Liver (tissue), 9 donors: ENCODE data around the gene PPP1R9A. TPM values are rescaled to one million over a fixed set of nuclear protein-coding genes. Genes with fewer than 3 reads are reported as not detected.

Experiments
- DNase-seq: peaks from one replicate; pipeline ENCODE4 v3.0.0-alpha.2; 2017; ENCODE audit warnings: low spot score
- H3K27ac ChIP-seq, 2 donors: one replicate each; pipeline ENCODE4 v1.7.0; 2013; ENCODE audit warnings: inconsistent platforms in 2 of 2, low read length in 2 of 2, control low read depth in 1 of 2, low read depth in 1 of 2, mild to moderate bottlenecking in 1 of 2
- H3K27me3 ChIP-seq, 4 donors: one replicate each; pipeline versions ENCODE4 v1.6.1 to v1.7.0; 2013; ENCODE audit warnings: low read length in 3 of 4, inconsistent platforms in 1 of 4, mild to moderate bottlenecking in 1 of 4, moderate library complexity in 1 of 4; ENCODE audit not compliant: control insufficient read depth in 4 of 4, insufficient read depth in 4 of 4
- H3K36me3 ChIP-seq, 4 donors: one replicate each; pipeline versions ENCODE4 v1.6.1 to v1.7.0; 2013; ENCODE audit warnings: low read length in 3 of 4, mild to moderate bottlenecking in 3 of 4, low read depth in 1 of 4, moderate library complexity in 1 of 4; ENCODE audit not compliant: control insufficient read depth in 4 of 4, insufficient read depth in 3 of 4
- H3K4me1 ChIP-seq, 4 donors: one replicate each; pipeline versions ENCODE4 v1.6.1 to v1.7.0; 2013; ENCODE audit warnings: low read length in 3 of 4, mild to moderate bottlenecking in 3 of 4, moderate library complexity in 1 of 4; ENCODE audit not compliant: control insufficient read depth in 4 of 4, insufficient read depth in 4 of 4
- H3K4me3 ChIP-seq, 3 donors: one replicate each; pipeline versions ENCODE4 v1.6.1 to v1.7.0; 2013; ENCODE audit warnings: low read length in 3 of 3, control low read depth in 1 of 3, low read depth in 1 of 3, mild to moderate bottlenecking in 1 of 3
- H3K9ac ChIP-seq, 2 donors: one replicate each; pipeline ENCODE4 v1.7.0; 2013; ENCODE audit warnings: low read length in 2 of 2, mild to moderate bottlenecking in 2 of 2, moderate library complexity in 2 of 2, control low read depth in 1 of 2, low read depth in 1 of 2
- H3K9me3 ChIP-seq, 4 donors: one replicate each; pipeline versions ENCODE4 v1.6.1 to v1.7.0; 2013; ENCODE audit warnings: low read length in 3 of 4; ENCODE audit not compliant: control insufficient read depth in 4 of 4
- ATF3 ChIP-seq: IDR thresholded peaks from 2 replicates; pipeline ENCODE4 v1.6.1; 2016; ENCODE audit warnings: antibody characterized with exemption
- CTCF ChIP-seq: fragments of 150-350 bp; IDR thresholded peaks from 2 replicates; pipeline ENCODE4 v1.5.1; 2017; ENCODE audit warnings: improper control_type of control experiment, low read depth, low read length; ENCODE audit not compliant: missing input control
- EGR1 ChIP-seq, 2 donors: IDR thresholded peaks; 2 replicates each; pipeline ENCODE4 v1.6.1; 2016 to 2018; ENCODE audit warnings: antibody characterized with exemption in 2 of 2, low read depth in 2 of 2
- FOXA1 ChIP-seq: IDR thresholded peaks from 2 replicates; pipeline ENCODE4 v1.6.1; 2016; ENCODE audit warnings: antibody characterized with exemption
- GABPA ChIP-seq, 2 donors: IDR thresholded peaks in 1 of 2; conservative IDR thresholded peaks in 1 of 2; 2 replicates each; pipeline ENCODE4 v1.6.1; 2016; ENCODE audit warnings: antibody characterized with exemption in 2 of 2, mild to moderate bottlenecking in 1 of 2, moderate library complexity in 1 of 2
- HNF4A ChIP-seq, 2 donors: conservative IDR thresholded peaks; 2 replicates each; pipeline ENCODE4 v1.6.1; 2016; ENCODE audit warnings: antibody characterized with exemption in 2 of 2, mild to moderate bottlenecking in 2 of 2
- HNF4G ChIP-seq: IDR thresholded peaks from 2 replicates; pipeline ENCODE4 v1.6.1; 2016; ENCODE audit warnings: antibody characterized with exemption
- JUND ChIP-seq, 2 donors: IDR thresholded peaks; 2 replicates each; pipeline ENCODE4 v1.6.1; 2016; ENCODE audit warnings: antibody characterized with exemption in 2 of 2
- MAX ChIP-seq: IDR thresholded peaks from 2 replicates; pipeline ENCODE4 v1.6.1; 2016; ENCODE audit warnings: antibody characterized with exemption
- NR2F2 ChIP-seq: IDR thresholded peaks from 2 replicates; pipeline ENCODE4 v1.6.1; 2016; ENCODE audit warnings: antibody characterized with exemption
- RAD21 ChIP-seq, 2 donors: IDR thresholded peaks; 2 replicates each; pipeline ENCODE4 v1.6.1; 2016; ENCODE audit warnings: antibody characterized with exemption in 2 of 2, mild to moderate bottlenecking in 2 of 2
- REST ChIP-seq: IDR thresholded peaks from 2 replicates; pipeline ENCODE4 v1.6.1; 2016; ENCODE audit warnings: antibody characterized with exemption, mild to moderate bottlenecking
- RXRA ChIP-seq, 2 donors: IDR thresholded peaks; 2 replicates each; pipeline ENCODE4 v1.6.1; 2017 to 2018; ENCODE audit warnings: antibody characterized with exemption in 2 of 2, mild to moderate bottlenecking in 1 of 2
- YY1 ChIP-seq: IDR thresholded peaks from 2 replicates; pipeline ENCODE4 v1.6.1; 2016; ENCODE audit warnings: antibody characterized with exemption, mild to moderate bottlenecking
- WGBS: extraction: QIAGEN DNeasy Blood & Tissue Kit; methylation state at CpG from one replicate; pipeline ENCODE4 v1.1.7; 2013; 5-methylcytosine and 5-hydroxymethylcytosine counted together
- polyA plus RNA-seq, 2 donors: library from polyadenylated mRNA; stranded (reverse) in 1 of 2; unstranded in 1 of 2; fragments of 200-250 nt in 1 of 2; fragments of >200 nt in 1 of 2; fragmentation: Nextera tagmentation in 1 of 2; extraction: Ambion mirVana in 1 of 2; gene quantifications; one replicate each; pipeline versions ENCODE4 v1.2.1 to v1.2.3, GENCODE V29; 2013 to 2015
- total RNA-seq, 2 donors: library from RNA; depleted of rRNA; stranded (reverse); fragments of >200 nt; gene quantifications; one replicate each; pipeline ENCODE4 v1.2.3, GENCODE V29; 2014
- donor health status: healthy.
- donor health status: healthy.
- donor health status: healthy.
- donor health status: healthy.
- donor health status: healthy.

PPP1R9A gene
- total and polyA plus RNA-seq, 4 donors, result 0.17 to 5.4 (median 2.7) TPM

GRCh38 chr7:94882891-94883290 lies 24.5 kb upstream of the PPP1R9A start (continued):
- TF ChIP-seq MAX (no peak), JUND (IDR thresholded peaks at IDR 0.05) (no peak)

GRCh38 chr7:94883616-94884015 lies 23.8 kb upstream of the PPP1R9A start:
- no peak for DNase-seq
- no peaks in the 10 kb centered on the region for H3K27me3 ChIP-seq
- H3K9me3 ChIP-seq, result peaks cover 0 to under 1% (median 0%) of the 10 kb centered on the region in 4 donors
- TF ChIP-seq HNF4G (no peak), GABPA (IDR thresholded peaks at IDR 0.05 in 1 of 2, conservative IDR thresholded peaks at IDR 0.05 in 1 of 2) (no peak), ATF3 (no peak), RXRA (IDR thresholded peaks at IDR 0.05) (no peak), HNF4A (conservative IDR thresholded peaks at IDR 0.05) (no peak), RAD21 (IDR thresholded peaks at IDR 0.05) (no peak), NR2F2 (no peak), EGR1 (IDR thresholded peaks at IDR 0.05; ENCODE audit: low read depth in 2 of 2) (no peak), REST (no peak), FOXA1 (no peak), YY1 (no peak)
- no peaks in the 10 kb centered on the region for H3K4me1 ChIP-seq
- H3K4me3 ChIP-seq, result no peak overlapping the region
- no peak overlapping the region for H3K9ac ChIP-seq
- no peaks in the 10 kb centered on the region for H3K36me3 ChIP-seq
- H3K27ac ChIP-seq, result no peak overlapping the region
- 83% methylated on average over 1 of the region's 1 CpG for WGBS

- H3K4me1 ChIP-seq, result no peaks in the 10 kb centered on the region
- H3K4me3 ChIP-seq, result no peak overlapping the region
- TF ChIP-seq CTCF (peak; percentile 21), FOXA1 (no peak), JUND (IDR thresholded peaks at IDR 0.05) (no peak), RAD21 (IDR thresholded peaks at IDR 0.05) (peak; percentile 19 to 55)
- no peaks in the 10 kb centered on the region for H3K27me3 ChIP-seq
- no peaks in the 10 kb centered on the region for H3K36me3 ChIP-seq
- no peak for DNase-seq
- H3K9ac ChIP-seq, result no peak overlapping the region
- WGBS, result 40% methylated on average over 5 of the region's 5 CpGs
- no peaks in the 10 kb centered on the region for H3K9me3 ChIP-seq
- no peak overlapping the region for H3K27ac ChIP-seq
Measured at GRCh38 chr7:94888551-94888950, 18.8 kb upstream of the PPP1R9A start.
